Right lobe of liver (tissue), 4 donors: Measurements from ENCODE around the gene ADH5.

Experiments
- CTCF ChIP-seq, 4 donors: fragments of 200-600 bp in 3 of 4; fragments of 450-650 bp in 1 of 4; IDR thresholded peaks; one replicate each; pipeline versions ENCODE4 v1.5.1 to v1.8.0; 2016 to 2022; ENCODE audit warnings: antibody characterized with exemption in 4 of 4, mild to moderate bottlenecking in 2 of 4
- POLR2A ChIP-seq: fragments of 450-650 bp; IDR thresholded peaks from one replicate; pipeline ENCODE4 v1.6.1; 2017; ENCODE audit warnings: antibody characterized with exemption, mild to moderate bottlenecking
- donor health status: DM: no; HTN: no; CAD: no.
- donor health status: DM: no; HTN: no; CAD: no.
- donor health status: DM: no; HTN: yes; CAD: no.

- no peak for TF ChIP-seq CTCF (IDR thresholded peaks at IDR 0.05)
- no peak for TF ChIP-seq POLR2A
These were observed 27.4 kb downstream of the ADH5 start for GRCh38 chr4:99061048-99061700.
